Lower leg skin (tissue), 3 donors: Measurements from ENCODE around the gene CCDC14.

Experiments used
- POLR2A ChIP-seq, 2 donors: fragments of 450-650 bp; IDR thresholded peaks; one replicate each; pipeline ENCODE4 v1.6.1; 2016 to 2017; ENCODE audit warnings: antibody characterized with exemption in 2 of 2, mild to moderate bottlenecking in 1 of 2, moderate library complexity in 1 of 2
- TF ChIP-seq, protein P1 (sequence below), 3 donors: fragments of 450-650 bp; IDR thresholded peaks; one replicate each; pipeline ENCODE4 v1.5.1; 2016; ENCODE audit warnings: antibody characterized with exemption in 3 of 3, mild to moderate bottlenecking in 3 of 3, moderate library complexity in 2 of 3

DNA sequence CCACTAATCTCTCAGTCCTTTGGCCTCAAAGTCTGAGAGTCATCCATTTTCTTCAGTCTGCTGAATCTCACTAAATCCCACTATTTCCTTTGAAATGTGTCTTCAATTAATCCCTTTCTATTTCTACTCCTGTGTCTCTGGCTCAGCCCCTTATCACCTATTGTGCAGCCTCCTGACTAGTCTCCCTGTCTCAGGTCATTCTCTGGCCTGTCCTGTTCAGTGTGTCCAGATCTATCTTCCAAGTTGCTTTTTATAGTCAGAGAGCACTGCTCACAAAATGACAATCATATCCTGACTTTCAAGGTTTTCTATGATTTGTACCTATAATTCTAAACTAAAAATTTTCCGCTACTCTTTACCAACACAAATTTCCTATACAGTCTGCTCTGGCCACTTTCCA, 23.3 kb upstream of the CCDC14 start:
- no peak for TF ChIP-seq POLR2A (IDR thresholded peaks at IDR 0.05)
- TF ChIP-seq, protein P1, sequence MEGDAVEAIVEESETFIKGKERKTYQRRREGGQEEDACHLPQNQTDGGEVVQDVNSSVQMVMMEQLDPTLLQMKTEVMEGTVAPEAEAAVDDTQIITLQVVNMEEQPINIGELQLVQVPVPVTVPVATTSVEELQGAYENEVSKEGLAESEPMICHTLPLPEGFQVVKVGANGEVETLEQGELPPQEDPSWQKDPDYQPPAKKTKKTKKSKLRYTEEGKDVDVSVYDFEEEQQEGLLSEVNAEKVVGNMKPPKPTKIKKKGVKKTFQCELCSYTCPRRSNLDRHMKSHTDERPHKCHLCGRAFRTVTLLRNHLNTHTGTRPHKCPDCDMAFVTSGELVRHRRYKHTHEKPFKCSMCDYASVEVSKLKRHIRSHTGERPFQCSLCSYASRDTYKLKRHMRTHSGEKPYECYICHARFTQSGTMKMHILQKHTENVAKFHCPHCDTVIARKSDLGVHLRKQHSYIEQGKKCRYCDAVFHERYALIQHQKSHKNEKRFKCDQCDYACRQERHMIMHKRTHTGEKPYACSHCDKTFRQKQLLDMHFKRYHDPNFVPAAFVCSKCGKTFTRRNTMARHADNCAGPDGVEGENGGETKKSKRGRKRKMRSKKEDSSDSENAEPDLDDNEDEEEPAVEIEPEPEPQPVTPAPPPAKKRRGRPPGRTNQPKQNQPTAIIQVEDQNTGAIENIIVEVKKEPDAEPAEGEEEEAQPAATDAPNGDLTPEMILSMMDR (IDR thresholded peaks at IDR 0.05) = no peak
